Liver (tissue), 3 donors: Measurements from ENCODE around the gene SPATA2L.

Experiments
- RAD21 ChIP-seq, 2 donors: IDR thresholded peaks; 2 replicates each; pipeline ENCODE4 v1.6.1; 2016; ENCODE audit warnings: antibody characterized with exemption in 2 of 2, mild to moderate bottlenecking in 2 of 2
- YY1 ChIP-seq: IDR thresholded peaks from 2 replicates; pipeline ENCODE4 v1.6.1; 2016; ENCODE audit warnings: antibody characterized with exemption, mild to moderate bottlenecking
- TF ChIP-seq, protein P1 (sequence below): fragments of 150-350 bp; IDR thresholded peaks from 2 replicates; pipeline ENCODE4 v1.5.1; 2017; ENCODE audit warnings: improper control_type of control experiment, low read depth, low read length; ENCODE audit not compliant: missing input control
- donor health status: healthy.
- donor health status: healthy.

- TF ChIP-seq RAD21 (IDR thresholded peaks at IDR 0.05): no peak
- no peak for TF ChIP-seq YY1
- TF ChIP-seq, protein P1, sequence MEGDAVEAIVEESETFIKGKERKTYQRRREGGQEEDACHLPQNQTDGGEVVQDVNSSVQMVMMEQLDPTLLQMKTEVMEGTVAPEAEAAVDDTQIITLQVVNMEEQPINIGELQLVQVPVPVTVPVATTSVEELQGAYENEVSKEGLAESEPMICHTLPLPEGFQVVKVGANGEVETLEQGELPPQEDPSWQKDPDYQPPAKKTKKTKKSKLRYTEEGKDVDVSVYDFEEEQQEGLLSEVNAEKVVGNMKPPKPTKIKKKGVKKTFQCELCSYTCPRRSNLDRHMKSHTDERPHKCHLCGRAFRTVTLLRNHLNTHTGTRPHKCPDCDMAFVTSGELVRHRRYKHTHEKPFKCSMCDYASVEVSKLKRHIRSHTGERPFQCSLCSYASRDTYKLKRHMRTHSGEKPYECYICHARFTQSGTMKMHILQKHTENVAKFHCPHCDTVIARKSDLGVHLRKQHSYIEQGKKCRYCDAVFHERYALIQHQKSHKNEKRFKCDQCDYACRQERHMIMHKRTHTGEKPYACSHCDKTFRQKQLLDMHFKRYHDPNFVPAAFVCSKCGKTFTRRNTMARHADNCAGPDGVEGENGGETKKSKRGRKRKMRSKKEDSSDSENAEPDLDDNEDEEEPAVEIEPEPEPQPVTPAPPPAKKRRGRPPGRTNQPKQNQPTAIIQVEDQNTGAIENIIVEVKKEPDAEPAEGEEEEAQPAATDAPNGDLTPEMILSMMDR: no peak
Observed at GRCh38 chr16:89732918-89733242, 31.4 kb upstream of the SPATA2L start.
